ENCODE data around the gene TBC1D32. TPM values are rescaled to one million over a fixed set of nuclear protein-coding genes. Genes with fewer than 3 reads are reported as not detected.

Gene TBC1D32
- total RNA-seq, 6 experiments from 2014 or later, result 0.65 to 2.3 (median 1.7) TPM

DNA sequence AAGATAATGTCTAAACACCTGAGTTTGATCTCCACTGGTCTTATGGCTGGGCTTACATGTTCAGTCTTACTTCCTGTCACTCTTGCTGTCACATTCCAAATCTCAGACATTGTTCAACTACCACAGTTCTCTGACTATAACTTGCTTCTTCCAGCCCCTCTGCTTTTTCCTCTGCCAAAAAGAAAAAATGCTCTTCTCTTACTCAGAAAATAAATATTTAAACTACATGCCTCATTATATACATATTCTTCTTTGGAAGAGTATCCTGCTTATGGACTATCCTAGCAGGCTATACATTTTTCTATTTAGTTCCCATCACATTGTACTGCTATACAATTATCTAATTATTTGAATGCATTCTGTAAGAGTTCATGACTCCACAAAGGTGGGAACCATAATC, 175.4 kb downstream of the TBC1D32 start:
- H3K4me3 ChIP-seq, result no peak overlapping the region
- intact Hi-C loops (cut with DNase I), result no loop called here
- no peak overlapping the region for H3K27ac ChIP-seq
- H3K9me3 ChIP-seq, result no peaks in the 10 kb centered on the region
- TF ChIP-seq POLR2A (IDR thresholded peaks at IDR 0.05), result no peak
- TF ChIP-seq, protein P1, sequence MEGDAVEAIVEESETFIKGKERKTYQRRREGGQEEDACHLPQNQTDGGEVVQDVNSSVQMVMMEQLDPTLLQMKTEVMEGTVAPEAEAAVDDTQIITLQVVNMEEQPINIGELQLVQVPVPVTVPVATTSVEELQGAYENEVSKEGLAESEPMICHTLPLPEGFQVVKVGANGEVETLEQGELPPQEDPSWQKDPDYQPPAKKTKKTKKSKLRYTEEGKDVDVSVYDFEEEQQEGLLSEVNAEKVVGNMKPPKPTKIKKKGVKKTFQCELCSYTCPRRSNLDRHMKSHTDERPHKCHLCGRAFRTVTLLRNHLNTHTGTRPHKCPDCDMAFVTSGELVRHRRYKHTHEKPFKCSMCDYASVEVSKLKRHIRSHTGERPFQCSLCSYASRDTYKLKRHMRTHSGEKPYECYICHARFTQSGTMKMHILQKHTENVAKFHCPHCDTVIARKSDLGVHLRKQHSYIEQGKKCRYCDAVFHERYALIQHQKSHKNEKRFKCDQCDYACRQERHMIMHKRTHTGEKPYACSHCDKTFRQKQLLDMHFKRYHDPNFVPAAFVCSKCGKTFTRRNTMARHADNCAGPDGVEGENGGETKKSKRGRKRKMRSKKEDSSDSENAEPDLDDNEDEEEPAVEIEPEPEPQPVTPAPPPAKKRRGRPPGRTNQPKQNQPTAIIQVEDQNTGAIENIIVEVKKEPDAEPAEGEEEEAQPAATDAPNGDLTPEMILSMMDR (IDR thresholded peaks at IDR 0.05), result no peak
- ATAC-seq, result no peak
- H3K27me3 ChIP-seq, result no peaks in the 10 kb centered on the region
- DNase-seq, result no peak
- H3K36me3 ChIP-seq, result no peaks in the 10 kb centered on the region
- no peaks in the 10 kb centered on the region for H3K4me1 ChIP-seq

DNA sequence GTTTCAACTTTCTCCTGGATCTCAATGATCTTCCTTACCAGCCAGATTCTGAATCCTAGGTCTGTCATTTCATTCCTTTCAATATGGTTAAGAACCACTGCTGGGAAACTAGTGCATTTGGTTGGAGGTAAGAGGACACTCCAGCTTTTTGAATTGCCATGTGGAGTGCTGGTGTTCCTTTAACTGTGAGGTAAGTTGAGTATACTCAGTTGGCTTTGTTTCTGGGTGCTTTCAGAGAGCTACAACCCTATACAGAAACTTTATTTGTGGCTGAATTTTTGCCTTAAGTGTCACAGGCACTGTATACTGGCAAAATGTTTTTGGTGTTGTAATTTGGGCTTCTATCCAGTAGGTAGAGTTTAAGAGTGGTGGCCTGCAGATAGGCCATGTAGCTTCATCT, 175.8 kb downstream of the TBC1D32 start:
- no peaks in the 10 kb centered on the region for H3K27me3 ChIP-seq
- no peaks in the 10 kb centered on the region for H3K36me3 ChIP-seq
- no peak overlapping the region for H3K4me3 ChIP-seq
- intact Hi-C loops (cut with DNase I), result no loop called here
- no peak for DNase-seq
- H3K27ac ChIP-seq, result no peak overlapping the region
- TF ChIP-seq, protein P1 (IDR thresholded peaks at IDR 0.05), result no peak
- H3K4me1 ChIP-seq, result no peaks in the 10 kb centered on the region
- H3K9me3 ChIP-seq, result no peaks in the 10 kb centered on the region
- no peak for ATAC-seq

DNA sequence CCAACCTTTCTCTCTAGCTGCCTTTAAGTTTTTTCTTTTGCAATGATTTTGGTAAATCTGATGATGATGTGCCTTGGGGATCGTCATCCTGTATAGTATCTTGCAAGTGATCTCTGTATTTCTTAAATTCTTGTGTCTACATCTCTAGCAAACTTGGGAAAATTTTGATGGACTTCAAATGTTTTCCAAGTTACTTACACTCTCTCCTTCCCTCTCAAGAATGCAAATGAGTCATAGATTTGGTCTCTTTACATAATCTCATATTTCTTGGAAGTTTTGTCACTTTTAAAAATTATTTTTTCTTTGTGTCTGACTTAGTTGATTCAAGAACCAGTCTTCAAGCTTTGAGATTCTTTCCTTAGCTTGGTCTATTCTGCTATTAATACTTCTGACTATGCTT, 176.4 kb downstream of the TBC1D32 start:
- no peaks in the 10 kb centered on the region for H3K36me3 ChIP-seq

DNA sequence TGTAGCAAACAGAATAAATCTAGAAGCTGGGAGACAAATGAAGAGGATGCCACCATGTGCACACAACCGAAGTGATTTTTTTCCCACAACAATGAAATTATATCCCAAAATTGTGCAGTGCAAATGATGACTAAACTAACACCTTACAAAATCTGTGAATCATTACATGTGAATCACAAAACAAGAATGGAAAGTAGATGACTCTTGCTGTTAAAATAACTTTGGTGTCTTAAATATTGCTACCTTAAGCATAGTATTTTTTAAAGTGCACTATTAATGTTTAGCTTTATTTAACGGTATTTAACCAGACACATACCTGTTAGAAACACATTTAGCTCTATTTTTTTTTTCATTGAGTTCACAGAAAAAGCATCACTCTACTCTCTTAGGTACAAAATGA, 190.8 kb downstream of the TBC1D32 start:
- intact Hi-C loops (cut with DNase I), result no loop called here
- Histone ChIP-seq H3K27me3 (no peaks in the 10 kb centered on the region), H3K4me3 (no peak overlapping the region), H3K9me3 (no peaks in the 10 kb centered on the region), H3K27ac (no peak overlapping the region), H3K36me3 (no peaks in the 10 kb centered on the region), H3K4me1 (no peaks in the 10 kb centered on the region)
- TF ChIP-seq POLR2A (IDR thresholded peaks at IDR 0.05), result no peak
- TF ChIP-seq, protein P1 (IDR thresholded peaks at IDR 0.05), result no peak
- DNase-seq (no peak), ATAC-seq (no peak)
- WGBS (ENCODE audit: insufficient coverage, low coverage, low lambda C conversion rate, missing lambda C conversion rate), result 84% methylated on average over 2 of the region's 2 CpGs

More for the DNA sequence above, 176.4 kb downstream of the TBC1D32 start:
- Histone ChIP-seq H3K4me3 (no peak overlapping the region), H3K27me3 (no peaks in the 10 kb centered on the region), H3K9me3 (no peaks in the 10 kb centered on the region), H3K27ac (no peak overlapping the region), H3K4me1 (no peaks in the 10 kb centered on the region)
- TF ChIP-seq POLR2A (IDR thresholded peaks at IDR 0.05), result no peak
- TF ChIP-seq, protein P1 (IDR thresholded peaks at IDR 0.05), result no peak
- WGBS (ENCODE audit: insufficient coverage, low coverage, low lambda C conversion rate, missing lambda C conversion rate), result 83% methylated on average over 1 of the region's 1 CpG
- no peak for DNase-seq
- intact Hi-C loops (cut with DNase I), result no loop called here
- ATAC-seq, result no peak

DNA sequence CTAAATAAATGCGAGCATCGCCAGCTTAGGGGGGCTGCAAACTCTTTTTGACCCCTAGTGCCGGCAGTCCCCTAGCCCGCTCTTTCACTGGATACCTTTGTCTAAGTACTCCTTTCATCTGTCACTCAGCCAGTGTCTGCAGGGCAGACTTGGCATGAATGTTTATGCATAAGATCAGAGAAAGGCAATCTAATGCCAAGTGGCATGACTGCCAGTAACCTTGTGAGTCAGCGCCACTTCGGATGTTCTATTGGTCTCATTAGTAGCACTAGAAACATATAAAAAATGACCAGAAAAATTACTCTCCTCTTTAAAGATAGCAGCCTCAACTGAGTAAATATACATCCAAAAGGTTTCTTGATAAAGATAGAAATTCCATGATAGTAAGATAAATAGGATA, 192.2 kb downstream of the TBC1D32 start:
- TF ChIP-seq, protein P1 (IDR thresholded peaks at IDR 0.05), result no peak
- no peak for TF ChIP-seq POLR2A (IDR thresholded peaks at IDR 0.05)
- H3K36me3 ChIP-seq, result no peaks in the 10 kb centered on the region
- no peak for ATAC-seq

More for the DNA sequence above, 192.2 kb downstream of the TBC1D32 start:
- Histone ChIP-seq H3K4me1 (no peaks in the 10 kb centered on the region), H3K4me3 (no peak overlapping the region), H3K9me3 (no peaks in the 10 kb centered on the region), H3K27ac (no peak overlapping the region), H3K27me3 (no peaks in the 10 kb centered on the region)
- DNase-seq, result no peak
- intact Hi-C loops (cut with DNase I), result no loop called here
- WGBS (ENCODE audit: insufficient coverage, low coverage, low lambda C conversion rate, missing lambda C conversion rate), result 84% methylated on average over 6 of the region's 6 CpGs
